ENCODE results near the gene RAB36.

RAB36 gene

GRCh38 chr22:23196165-23196564 lies 50.9 kb downstream of the RAB36 start:
- DNase-seq (ENCODE audit: low spot score) = no peak
- TF ChIP-seq CTCF (IDR thresholded peaks at IDR 0.05; ENCODE audit: extremely low read depth, missing control alignments) = no peak

- no peak for DNase-seq (ENCODE audit: low spot score)
- no peak for TF ChIP-seq CTCF (IDR thresholded peaks at IDR 0.05; ENCODE audit: extremely low read depth, missing control alignments)
Observed at GRCh38 chr22:23197836-23198235, 52.6 kb downstream of the RAB36 start.

GRCh38 chr22:23199159-23199558 lies 53.9 kb downstream of the RAB36 start:
- TF ChIP-seq CTCF (IDR thresholded peaks at IDR 0.05; ENCODE audit: extremely low read depth, missing control alignments) = no peak
- no peak for DNase-seq (ENCODE audit: low spot score)

- DNase-seq (ENCODE audit: low spot score) = no peak
- no peak for TF ChIP-seq CTCF (IDR thresholded peaks at IDR 0.05; ENCODE audit: extremely low read depth, missing control alignments)
Observed at GRCh38 chr22:23200898-23201297, 55.6 kb downstream of the RAB36 start.

GRCh38 chr22:23202812-23203451 lies 57.7 kb downstream of the RAB36 start:
- no peak for TF ChIP-seq CTCF (IDR thresholded peaks at IDR 0.05; ENCODE audit: extremely low read depth, missing control alignments)
- DNase-seq (ENCODE audit: low spot score) = no peak

GRCh38 chr22:23203452-23204124 lies 58.3 kb downstream of the RAB36 start:
- no peak for DNase-seq (ENCODE audit: low spot score)
- TF ChIP-seq CTCF (IDR thresholded peaks at IDR 0.05; ENCODE audit: extremely low read depth, missing control alignments) = no peak

GRCh38 chr22:23204125-23204488 lies 58.8 kb downstream of the RAB36 start:
- DNase-seq (ENCODE audit: low spot score) = no peak
- no peak for TF ChIP-seq CTCF (IDR thresholded peaks at IDR 0.05; ENCODE audit: extremely low read depth, missing control alignments)
